ENCODE results near the gene GTF2A1.

- TF ChIP-seq CTCF (conservative IDR thresholded peaks at IDR 0.05) (no peak), EZH2 (IDR thresholded peaks at IDR 0.05; ENCODE audit: low read depth) (no peak)
Observed at GRCh38 chr14:81178063-81178462, 42.7 kb downstream of the GTF2A1 start.

Measured in PC-9 (cell line).